Vagina (tissue), 2 donors: ENCODE data around the gene KCTD5.
"Not testable (repeated sequence)": the region's sequence is repeated elsewhere in the genome, so short reads cannot be mapped to it uniquely, and the experiment has no call there.

Source experiments
- POLR2AphosphoS5 ChIP-seq, 2 donors: sonication (generic); formaldehyde crosslinking; IDR thresholded peaks; one replicate each; pipeline ENCODE4 v1.9.0; 2017; ENCODE audit warnings: antibody characterized with exemption in 2 of 2, mild to moderate bottlenecking in 2 of 2, low read depth in 1 of 2; ENCODE audit not compliant: insufficient read depth in 1 of 2
- TF ChIP-seq, protein P1 (sequence below), 3 experiments: fragments of 450-650 bp in 2 of 3; fragments of 200-600 bp in 1 of 3; sonication (generic) in 1 of 3; IDR thresholded peaks; one replicate each; pipeline ENCODE4 v1.5.1; 2017 to 2019; ENCODE audit warnings: antibody characterized with exemption in 3 of 3, mild to moderate bottlenecking in 2 of 3, moderate library complexity in 2 of 3

DNA sequence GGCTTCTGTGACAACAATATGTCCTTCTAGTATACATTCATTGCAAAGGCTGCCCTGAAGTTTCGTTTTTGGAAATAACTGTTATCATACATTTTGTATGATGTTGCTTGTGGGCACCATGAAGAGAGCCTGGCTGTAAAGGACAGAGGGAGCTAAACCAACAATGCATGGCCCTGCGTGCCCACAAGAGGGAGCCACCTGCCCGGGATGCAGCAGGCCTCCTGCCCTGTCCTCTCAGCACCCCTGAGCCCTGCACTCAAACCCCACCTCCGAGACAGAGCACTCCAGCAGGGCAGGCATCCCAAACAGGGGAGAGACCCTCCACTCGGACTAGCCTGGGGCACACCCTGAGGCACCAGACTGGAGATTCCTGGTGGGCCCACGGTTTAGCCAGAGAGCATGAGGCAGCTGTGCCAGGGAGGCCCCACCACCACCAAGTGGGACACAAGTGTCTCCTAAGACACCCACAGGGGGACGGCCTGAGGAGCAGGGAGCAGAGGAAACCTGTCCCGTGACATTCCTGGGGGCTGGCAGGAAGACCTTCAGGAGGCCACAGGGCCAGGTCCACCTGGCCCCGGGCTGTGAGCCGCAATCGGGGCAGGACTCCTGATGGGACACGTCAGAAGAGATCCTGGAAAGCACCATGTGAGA is 43.1 kb upstream of the KCTD5 start:
- TF ChIP-seq, protein P1, sequence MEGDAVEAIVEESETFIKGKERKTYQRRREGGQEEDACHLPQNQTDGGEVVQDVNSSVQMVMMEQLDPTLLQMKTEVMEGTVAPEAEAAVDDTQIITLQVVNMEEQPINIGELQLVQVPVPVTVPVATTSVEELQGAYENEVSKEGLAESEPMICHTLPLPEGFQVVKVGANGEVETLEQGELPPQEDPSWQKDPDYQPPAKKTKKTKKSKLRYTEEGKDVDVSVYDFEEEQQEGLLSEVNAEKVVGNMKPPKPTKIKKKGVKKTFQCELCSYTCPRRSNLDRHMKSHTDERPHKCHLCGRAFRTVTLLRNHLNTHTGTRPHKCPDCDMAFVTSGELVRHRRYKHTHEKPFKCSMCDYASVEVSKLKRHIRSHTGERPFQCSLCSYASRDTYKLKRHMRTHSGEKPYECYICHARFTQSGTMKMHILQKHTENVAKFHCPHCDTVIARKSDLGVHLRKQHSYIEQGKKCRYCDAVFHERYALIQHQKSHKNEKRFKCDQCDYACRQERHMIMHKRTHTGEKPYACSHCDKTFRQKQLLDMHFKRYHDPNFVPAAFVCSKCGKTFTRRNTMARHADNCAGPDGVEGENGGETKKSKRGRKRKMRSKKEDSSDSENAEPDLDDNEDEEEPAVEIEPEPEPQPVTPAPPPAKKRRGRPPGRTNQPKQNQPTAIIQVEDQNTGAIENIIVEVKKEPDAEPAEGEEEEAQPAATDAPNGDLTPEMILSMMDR (IDR thresholded peaks at IDR 0.05): not testable (repeated sequence)
- not testable (repeated sequence) for TF ChIP-seq POLR2AphosphoS5 (IDR thresholded peaks at IDR 0.05; ENCODE audit: insufficient read depth in 1 of 2, low read depth in 1 of 2)
